Body of pancreas (tissue), 4 donors: ENCODE results near the gene CDKL1.

Source experiments
- CTCF ChIP-seq, 7 experiments: fragments of 450-650 bp in 4 of 7; fragments of 200-600 bp in 3 of 7; sonication (generic) in 3 of 7; IDR thresholded peaks; one replicate each; pipeline ENCODE4 v1.5.1; 2016 to 2019; ENCODE audit warnings: antibody characterized with exemption in 7 of 7
- POLR2A ChIP-seq, 3 donors: fragments of 450-650 bp; IDR thresholded peaks; one replicate each; pipeline ENCODE4 v1.6.1; 2016; ENCODE audit warnings: antibody characterized with exemption in 3 of 3, mild to moderate bottlenecking in 2 of 3

GRCh38 chr14:50403419-50403818 lies 6.7 kb upstream of the CDKL1 start:
- TF ChIP-seq POLR2A (IDR thresholded peaks at IDR 0.05) (no peak), CTCF (IDR thresholded peaks at IDR 0.05) (no peak)
